A549 (cell line): ENCODE measurements around the gene ZNF844.

ENCODE experiments used
- CBX8 ChIP-seq: fragments of 200-600 bp; sonication (generic); IDR thresholded peaks from 2 replicates; pipeline ENCODE4 v1.6.1; 2016
- CTCF ChIP-seq: fragments of >200 bp; sonication (Bioruptor Twin); formaldehyde crosslinking; IDR thresholded peaks from 3 replicates; pipeline ENCODE4 v1.5.1; 2016
- E2F6 ChIP-seq: IDR thresholded peaks from 2 replicates; pipeline ENCODE4 v1.6.1; 2012; ENCODE audit warnings: low read depth, borderline replicate concordance
- TF ChIP-seq, protein P1 (sequence below): IDR thresholded peaks from 2 replicates; pipeline ENCODE4 v1.6.1; 2012

- TF ChIP-seq CTCF (no peak), CBX8 (no peak), E2F6 (no peak)
- TF ChIP-seq, protein P1, sequence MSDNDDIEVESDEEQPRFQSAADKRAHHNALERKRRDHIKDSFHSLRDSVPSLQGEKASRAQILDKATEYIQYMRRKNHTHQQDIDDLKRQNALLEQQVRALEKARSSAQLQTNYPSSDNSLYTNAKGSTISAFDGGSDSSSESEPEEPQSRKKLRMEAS = no peak
These were observed 16.7 kb upstream of the ZNF844 start for GRCh38 chr19:12047868-12048267.
